GM20000 (cell line): Measurements from ENCODE around the gene TMEM167A.
A peak's percentile ranks its signal among the peaks of the same experiment; 100 is the strongest.

Experiments used
- DNase-seq: peaks from one replicate; pipeline ENCODE4 v3.0.0; 2012; ENCODE audit warnings: low spot score
- CTCF ChIP-seq: IDR thresholded peaks from 2 replicates; pipeline ENCODE4 v1.5.1; 2012; ENCODE audit warnings: mild to moderate bottlenecking, control low read depth; ENCODE audit errors: extremely low read depth, missing control alignments

TMEM167A gene

GRCh38 chr5:83034036-83034435 is 43.2 kb downstream of the TMEM167A start:
- no peak for DNase-seq
- no peak for TF ChIP-seq CTCF

GRCh38 chr5:83031381-83031780 is 45.8 kb downstream of the TMEM167A start:
- TF ChIP-seq CTCF: no peak
- no peak for DNase-seq

GRCh38 chr5:83029912-83030311 is 47.3 kb downstream of the TMEM167A start:
- no peak for TF ChIP-seq CTCF
- DNase-seq: no peak

- DNase-seq: peak; percentile 29
- no peak for TF ChIP-seq CTCF
These were observed 50.1 kb downstream of the TMEM167A start for GRCh38 chr5:83026930-83027687.

GRCh38 chr5:83026516-83026915 is 50.7 kb downstream of the TMEM167A start:
- DNase-seq: no peak
- no peak for TF ChIP-seq CTCF

- TF ChIP-seq CTCF: no peak
- no peak for DNase-seq
These were observed 51.3 kb downstream of the TMEM167A start for GRCh38 chr5:83025690-83026478.

GRCh38 chr5:83022334-83022733 is 54.9 kb downstream of the TMEM167A start:
- TF ChIP-seq CTCF: no peak
- no peak for DNase-seq
